ENCODE data around the gene AGAP5. TPM values are rescaled to one million over a fixed set of nuclear protein-coding genes. Genes with fewer than 3 reads are reported as not detected.

AGAP5 gene
- total and polyA plus RNA-seq, 2 of the 4 experiments (the other 2 are of a cell fraction): 1.8 to 4.1 TPM

DNA sequence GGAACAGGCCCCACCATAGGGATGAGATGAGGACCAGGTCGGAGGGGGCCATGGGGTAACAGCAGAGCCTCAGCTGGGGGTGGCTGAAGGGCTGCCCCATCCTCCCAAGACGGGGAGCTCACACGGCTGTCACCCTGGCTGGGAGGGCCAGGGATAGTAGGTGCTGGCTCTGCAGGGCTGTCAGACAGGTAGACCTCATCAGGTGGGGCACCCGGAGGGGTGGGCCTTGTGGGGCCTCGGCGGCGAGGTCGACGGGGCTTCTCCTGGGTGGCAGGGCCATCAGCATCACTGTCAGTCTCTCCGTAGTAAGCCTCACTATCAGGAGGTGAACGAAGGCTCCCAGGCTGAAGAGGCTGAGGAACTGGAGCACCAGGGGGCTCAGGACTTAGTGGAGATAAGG lies 44.7 kb downstream of the AGAP5 start:
- no peaks in the 10 kb centered on the region for H3K9me3 ChIP-seq (ENCODE audit: control insufficient read depth, insufficient read depth, low read length)
- H3K9me1 ChIP-seq (ENCODE audit: insufficient read depth, low read length): peaks cover 25% of the 10 kb centered on the region
- H4K5ac ChIP-seq (ENCODE audit: low read depth, low read length): no peak overlapping the region
- H3K56ac ChIP-seq (ENCODE audit: extremely low read depth, insufficient read depth, low read length): no peak overlapping the region
- intact Hi-C loops (cut with micrococcal nuclease): no loop called here
- peaks cover 0 to 14% of the 10 kb centered on the region in 2 experiments; a peak in 2 of 4 replicates for H3K79me1 ChIP-seq (ENCODE audit: low read depth in 1 of 2, low read length in 2 of 2)
- no peaks in the 10 kb centered on the region for H3K36me3 ChIP-seq (ENCODE audit: control insufficient read depth, insufficient read depth, low read length)
- H4K91ac ChIP-seq (ENCODE audit: insufficient read depth, low read depth, low read length): peak overlapping the region; percentile 43; the same call in 1 of the 2 replicates
- peaks cover 23% of the 10 kb centered on the region for H3K4me1 ChIP-seq (ENCODE audit: control insufficient read depth, insufficient read depth, low read length)
- CTCF ChIA-PET: no interaction called here
- BruUV-seq (replicated peaks): no TSS peak
- no peaks in the 10 kb centered on the region for H4K20me1 ChIP-seq (ENCODE audit: insufficient read depth, low read length)
- no peak overlapping the region for H3K4me3 ChIP-seq (ENCODE audit: insufficient read depth, low read depth, low read length)
- no peaks in the 10 kb centered on the region for H3K27me3 ChIP-seq (ENCODE audit: control insufficient read depth, insufficient read depth, low read length)
- no peak overlapping the region for H3K9ac ChIP-seq (ENCODE audit: low read depth, low read length)
- H3K23ac ChIP-seq (ENCODE audit: low read depth, low read length): no peak overlapping the region
- H2BK120ac ChIP-seq (ENCODE audit: low read depth, low read length): peak overlapping the region; percentile 82
- 82% methylated on average over 3 of the region's 11 CpGs; no CpG with 5 or more reads in 1 of the 2 experiments for WGBS, 2 experiments (ENCODE audit: extremely low coverage in 2 of 2, insufficient read length in 1 of 2)
- peak overlapping the region; percentile 45 for H2AFZ ChIP-seq (replicated peaks; ENCODE audit: low read length, poor library complexity)
- no peak overlapping the region for H2AK9ac ChIP-seq (replicated peaks; ENCODE audit: low read depth, low read length, poor library complexity)
- POLR2A ChIA-PET (ENCODE audit: unreplicated experiment): no interaction called here
- H2BK5ac ChIP-seq (ENCODE audit: low read depth, low read length, poor library complexity, severe bottlenecking): no peak overlapping the region
- no peak overlapping the region for H3K27ac ChIP-seq (ENCODE audit: insufficient read depth, low read length)
- H4K8ac ChIP-seq (ENCODE audit: low read depth in 2 of 2, low read length in 2 of 2): no peak overlapping the region
- peak overlapping the region; percentile 44 for H3K4ac ChIP-seq (ENCODE audit: low read depth, low read length)
- no peak overlapping the region for H3K4me2 ChIP-seq (ENCODE audit: low read depth, low read length)
- no peak for TF ChIP-seq BHLHE40 (IDR thresholded peaks at IDR 0.05; ENCODE audit: low read depth, low read length)
- no peak for TF ChIP-seq SMC3 (IDR thresholded peaks at IDR 0.05; ENCODE audit: low read depth, low read length)
- no peak for TF ChIP-seq RAD21 (IDR thresholded peaks at IDR 0.05; ENCODE audit: low read length)
- TF ChIP-seq USF2 (IDR thresholded peaks at IDR 0.05; ENCODE audit: low read depth, low read length): no peak
- no peak for TF ChIP-seq CHD1 (IDR thresholded peaks at IDR 0.05; ENCODE audit: low read depth, low read length)
- no peak for TF ChIP-seq CEBPB (IDR thresholded peaks at IDR 0.05; ENCODE audit: low read depth, low read length)
- no peak for TF ChIP-seq MXI1 (IDR thresholded peaks at IDR 0.05; ENCODE audit: borderline replicate concordance, low read depth, low read length)
- peak overlapping the region; percentile 36; the same call in 1 of the 2 replicates for H3K14ac ChIP-seq (replicated peaks; ENCODE audit: low read depth, low read length)
- H3K18ac ChIP-seq (ENCODE audit: low read depth, low read length): no peak overlapping the region
- dilution Hi-C loops (cut with HindIII; ENCODE audit: low sequenced_read_pairs, unreplicated experiment): no loop called here
- 0 out of 3 replicates have a peak overlapping the region, but pooled peaks have one; percentile 21 for H2BK15ac ChIP-seq (ENCODE audit: low read depth, low read length)
- no peak for ATAC-seq (ENCODE audit: low read depth)
- DNase-seq: no peak
- in situ Hi-C loops (cut with MboI; ENCODE audit: low sequenced_read_pairs): no loop called here
- H2AK5ac ChIP-seq (ENCODE audit: low read depth, low read length): peak overlapping the region; percentile 61
- peak overlapping the region; percentile 66; the same call in 1 of the 2 replicates for H2BK20ac ChIP-seq (ENCODE audit: low read depth, low read length)
